A549 (cell line): ENCODE measurements around the gene TMEM140.

Source experiments
- FOSL2 ChIP-seq, 2 experiments: fragments of 450-650 bp in 1 of 2; fragments of >200 bp in 1 of 2; sonication (Bioruptor Twin) in 1 of 2; formaldehyde crosslinking; IDR thresholded peaks; 2 replicates each; pipeline versions ENCODE4 v1.5.0 to v1.6.1; 2016 to 2020; ENCODE audit warnings: mild to moderate bottlenecking in 1 of 2, moderate library complexity in 1 of 2
- HEYL ChIP-seq: fragments of 250-450 bp; sonication (Bioruptor Pico); IDR thresholded peaks from 2 replicates; pipeline ENCODE4 v1.8.0; 2021; ENCODE audit warnings: mild to moderate bottlenecking, moderate library complexity
- NR3C1 ChIP-seq: fragments of >200 bp; sonication (Bioruptor Twin); formaldehyde crosslinking; IDR thresholded peaks from 3 replicates; pipeline ENCODE4 v1.6.1; 2017
- PHF8 ChIP-seq: fragments of 200-600 bp; sonication (generic); IDR thresholded peaks from 2 replicates; pipeline ENCODE4 v1.6.1; 2016; ENCODE audit warnings: low read depth, mild to moderate bottlenecking, antibody characterized with exemption, moderate library complexity, borderline replicate concordance
- POLR2A ChIP-seq: IDR thresholded peaks from 2 replicates; pipeline ENCODE4 v1.6.1; 2012; ENCODE audit warnings: mild to moderate bottlenecking, low read length
- POLR2AphosphoS2 ChIP-seq: conservative IDR thresholded peaks from 2 replicates; pipeline ENCODE4 v1.6.1; 2012; ENCODE audit warnings: low read length, improper control_type of control experiment, inconsistent platforms
- SMC3 ChIP-seq: fragments of >200 bp; sonication (Bioruptor Twin); formaldehyde crosslinking; IDR thresholded peaks from 3 replicates; pipeline ENCODE4 v1.6.1; 2018; ENCODE audit warnings: inconsistent platforms
- TP53 ChIP-seq: fragments of 250-450 bp; sonication (Bioruptor Pico); IDR thresholded peaks from 2 replicates; pipeline ENCODE4 v1.5.0; 2021; ENCODE audit warnings: mild to moderate bottlenecking, moderate library complexity
- ZFP36 ChIP-seq: fragments of 450-650 bp; IDR thresholded peaks from 2 replicates; pipeline ENCODE4 v1.6.1; 2014; ENCODE audit warnings: borderline replicate concordance; ENCODE audit not compliant: partially characterized antibody
- TF ChIP-seq, protein P1 (sequence below): fragments of >200 bp; sonication (Bioruptor Twin); formaldehyde crosslinking; IDR thresholded peaks from 3 replicates; pipeline ENCODE4 v1.5.1; 2016
- TF ChIP-seq, protein P2 (sequence below): IDR thresholded peaks from 2 replicates; pipeline ENCODE4 v1.6.1; 2012

DNA sequence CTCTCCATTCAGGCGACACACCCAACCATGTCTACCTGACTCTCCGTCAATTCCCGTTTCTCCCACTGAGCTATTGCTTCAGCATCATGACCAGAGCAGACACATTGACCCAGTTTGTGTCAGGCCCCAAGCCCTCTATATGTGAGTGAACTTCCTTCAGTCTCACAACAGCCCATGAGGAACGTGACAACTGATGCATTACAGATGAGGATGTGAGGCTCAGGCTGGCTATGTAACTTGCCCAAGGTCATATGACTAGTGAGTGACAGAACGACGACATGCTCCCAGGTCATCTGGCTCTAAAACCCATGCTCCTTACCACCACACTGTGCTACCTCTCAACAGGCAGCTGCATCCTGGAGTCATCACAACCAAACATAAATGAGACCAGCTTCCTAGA, 3.7 kb downstream of the TMEM140 start:
- TF ChIP-seq POLR2A: no peak
- TF ChIP-seq, protein P1, sequence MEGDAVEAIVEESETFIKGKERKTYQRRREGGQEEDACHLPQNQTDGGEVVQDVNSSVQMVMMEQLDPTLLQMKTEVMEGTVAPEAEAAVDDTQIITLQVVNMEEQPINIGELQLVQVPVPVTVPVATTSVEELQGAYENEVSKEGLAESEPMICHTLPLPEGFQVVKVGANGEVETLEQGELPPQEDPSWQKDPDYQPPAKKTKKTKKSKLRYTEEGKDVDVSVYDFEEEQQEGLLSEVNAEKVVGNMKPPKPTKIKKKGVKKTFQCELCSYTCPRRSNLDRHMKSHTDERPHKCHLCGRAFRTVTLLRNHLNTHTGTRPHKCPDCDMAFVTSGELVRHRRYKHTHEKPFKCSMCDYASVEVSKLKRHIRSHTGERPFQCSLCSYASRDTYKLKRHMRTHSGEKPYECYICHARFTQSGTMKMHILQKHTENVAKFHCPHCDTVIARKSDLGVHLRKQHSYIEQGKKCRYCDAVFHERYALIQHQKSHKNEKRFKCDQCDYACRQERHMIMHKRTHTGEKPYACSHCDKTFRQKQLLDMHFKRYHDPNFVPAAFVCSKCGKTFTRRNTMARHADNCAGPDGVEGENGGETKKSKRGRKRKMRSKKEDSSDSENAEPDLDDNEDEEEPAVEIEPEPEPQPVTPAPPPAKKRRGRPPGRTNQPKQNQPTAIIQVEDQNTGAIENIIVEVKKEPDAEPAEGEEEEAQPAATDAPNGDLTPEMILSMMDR: no peak
- TF ChIP-seq FOSL2 (IDR thresholded peaks at IDR 0.05): no peak
- TF ChIP-seq FOSL2 (CRISPR knock-in tag; IDR thresholded peaks at IDR 0.05): no peak
- TF ChIP-seq, protein P2, sequence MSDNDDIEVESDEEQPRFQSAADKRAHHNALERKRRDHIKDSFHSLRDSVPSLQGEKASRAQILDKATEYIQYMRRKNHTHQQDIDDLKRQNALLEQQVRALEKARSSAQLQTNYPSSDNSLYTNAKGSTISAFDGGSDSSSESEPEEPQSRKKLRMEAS: no peak
- TF ChIP-seq ZFP36: no peak
- no peak for TF ChIP-seq SMC3
- no peak for TF ChIP-seq PHF8
- no peak for TF ChIP-seq TP53 (CRISPR knock-in tag)
- no peak for TF ChIP-seq NR3C1
- TF ChIP-seq HEYL (CRISPR knock-in tag): no peak
- TF ChIP-seq POLR2AphosphoS2: no peak
